ENCODE data around the gene TUBA4B. TPM values are rescaled to one million over a fixed set of nuclear protein-coding genes. Genes with fewer than 3 reads are reported as not detected.
A peak's percentile ranks its signal among the peaks of the same experiment; 100 is the strongest.

Gene TUBA4B
- total and polyA plus RNA-seq, 2 of the 4 experiments (the other 2 are of a cell fraction) = not detected

DNA sequence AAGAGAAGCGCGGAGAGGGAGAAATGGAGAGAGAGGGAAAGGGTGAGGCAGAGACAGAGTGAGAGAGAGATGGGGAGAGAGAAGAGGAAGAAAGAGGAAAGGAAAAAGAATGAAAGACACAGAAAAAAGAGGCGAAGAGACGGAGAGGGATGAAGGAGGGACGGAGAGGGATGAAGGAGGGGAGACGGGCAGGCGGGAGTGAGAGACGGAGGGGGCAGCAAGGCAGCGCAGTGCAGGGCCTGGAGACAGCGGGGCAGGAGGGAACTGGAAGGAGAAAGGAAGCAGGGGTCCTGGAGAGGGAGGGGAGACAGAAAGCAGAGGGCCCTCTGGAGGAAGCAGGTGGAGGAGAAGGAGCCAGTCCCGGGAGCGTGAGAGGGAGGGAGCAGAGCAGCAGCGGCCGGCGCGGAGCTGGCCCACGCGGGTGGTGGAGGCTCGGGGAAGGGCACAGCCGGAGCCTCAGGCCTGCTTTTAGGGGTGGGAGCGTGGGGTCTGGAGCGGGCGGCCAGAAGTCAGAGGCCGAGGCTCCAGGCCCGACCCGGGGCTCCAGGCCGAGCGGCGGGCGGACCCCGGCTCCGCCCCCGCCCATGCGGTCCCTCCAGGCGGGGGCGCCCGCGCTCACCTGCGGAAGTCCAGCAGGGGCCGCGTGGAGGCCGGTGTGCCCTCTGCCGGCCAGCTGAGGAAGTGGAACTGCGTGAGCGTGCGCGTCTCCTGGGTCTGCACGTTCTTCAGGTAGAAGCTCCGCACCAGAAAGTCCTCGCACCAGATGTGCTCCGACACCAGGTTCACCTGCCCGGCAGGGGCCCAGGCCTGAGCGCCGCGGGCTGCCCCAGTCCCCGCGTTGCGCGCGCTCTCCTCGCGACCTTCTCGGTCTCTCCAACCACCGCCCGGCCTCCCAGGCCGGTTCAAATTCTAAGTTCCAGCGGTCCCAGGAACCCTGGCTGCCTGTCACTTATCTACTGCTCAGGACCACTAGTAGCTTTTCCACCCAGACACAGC lies 41.6 kb downstream of the TUBA4B start (continued):
- TF ChIP-seq, protein P1, sequence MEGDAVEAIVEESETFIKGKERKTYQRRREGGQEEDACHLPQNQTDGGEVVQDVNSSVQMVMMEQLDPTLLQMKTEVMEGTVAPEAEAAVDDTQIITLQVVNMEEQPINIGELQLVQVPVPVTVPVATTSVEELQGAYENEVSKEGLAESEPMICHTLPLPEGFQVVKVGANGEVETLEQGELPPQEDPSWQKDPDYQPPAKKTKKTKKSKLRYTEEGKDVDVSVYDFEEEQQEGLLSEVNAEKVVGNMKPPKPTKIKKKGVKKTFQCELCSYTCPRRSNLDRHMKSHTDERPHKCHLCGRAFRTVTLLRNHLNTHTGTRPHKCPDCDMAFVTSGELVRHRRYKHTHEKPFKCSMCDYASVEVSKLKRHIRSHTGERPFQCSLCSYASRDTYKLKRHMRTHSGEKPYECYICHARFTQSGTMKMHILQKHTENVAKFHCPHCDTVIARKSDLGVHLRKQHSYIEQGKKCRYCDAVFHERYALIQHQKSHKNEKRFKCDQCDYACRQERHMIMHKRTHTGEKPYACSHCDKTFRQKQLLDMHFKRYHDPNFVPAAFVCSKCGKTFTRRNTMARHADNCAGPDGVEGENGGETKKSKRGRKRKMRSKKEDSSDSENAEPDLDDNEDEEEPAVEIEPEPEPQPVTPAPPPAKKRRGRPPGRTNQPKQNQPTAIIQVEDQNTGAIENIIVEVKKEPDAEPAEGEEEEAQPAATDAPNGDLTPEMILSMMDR (conservative IDR thresholded peaks at IDR 0.05; ENCODE audit: low read depth, low read length) = peak; percentile 99
- no peak for TF ChIP-seq NFE2L2 (IDR thresholded peaks at IDR 0.05; ENCODE audit: low read depth, low read length)
- TF ChIP-seq MXI1 (IDR thresholded peaks at IDR 0.05; ENCODE audit: borderline replicate concordance, low read depth, low read length) = peak; percentile 46; the same call in 1 of the 2 replicates
- TF ChIP-seq RAD21 (IDR thresholded peaks at IDR 0.05; ENCODE audit: low read length) = peak; percentile 80
